ENCODE data around the gene DRD3.
A peak's percentile ranks its signal among the peaks of the same experiment; 100 is the strongest.

The DRD3 gene

DNA sequence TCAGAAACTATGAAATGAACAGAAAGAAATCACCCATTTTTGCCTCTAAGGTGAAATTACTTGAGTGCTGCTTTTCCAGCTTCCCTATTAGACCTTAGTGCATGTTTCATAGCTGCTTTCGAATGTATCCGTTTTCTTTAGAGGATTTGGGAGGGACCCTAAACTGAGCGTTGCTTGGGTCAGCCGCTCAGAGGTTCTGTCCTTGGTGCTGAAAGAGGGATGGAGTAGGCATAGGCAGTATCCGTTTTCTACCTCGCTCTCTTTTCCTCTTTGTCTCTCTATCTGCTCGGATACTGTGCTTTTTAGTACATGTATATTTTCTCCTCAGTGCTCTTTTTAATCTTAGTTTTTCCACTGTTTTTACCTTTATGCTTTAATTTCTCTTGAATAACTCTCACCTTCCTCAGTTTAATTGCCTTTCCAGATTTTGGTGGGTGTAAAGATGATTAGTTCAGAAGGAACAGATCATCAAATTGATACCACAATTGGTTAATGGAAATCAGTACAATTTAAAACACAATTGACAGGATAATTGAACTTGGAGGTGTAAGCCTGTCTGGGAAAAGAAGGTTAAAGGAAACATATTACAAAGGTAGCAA, at the start of gene DRD3:
Gene DRD3 (minus strand): TSS at position 283 of the 599 bp plus-strand sequence. CDS start 7,060 bp downstream, outside the sequence.
- DNase-seq, result no peak

- DNase-seq, result no peak
These were observed 48.2 kb upstream of the DRD3 start for GRCh38 chr3:114227076-114227475.

DNA sequence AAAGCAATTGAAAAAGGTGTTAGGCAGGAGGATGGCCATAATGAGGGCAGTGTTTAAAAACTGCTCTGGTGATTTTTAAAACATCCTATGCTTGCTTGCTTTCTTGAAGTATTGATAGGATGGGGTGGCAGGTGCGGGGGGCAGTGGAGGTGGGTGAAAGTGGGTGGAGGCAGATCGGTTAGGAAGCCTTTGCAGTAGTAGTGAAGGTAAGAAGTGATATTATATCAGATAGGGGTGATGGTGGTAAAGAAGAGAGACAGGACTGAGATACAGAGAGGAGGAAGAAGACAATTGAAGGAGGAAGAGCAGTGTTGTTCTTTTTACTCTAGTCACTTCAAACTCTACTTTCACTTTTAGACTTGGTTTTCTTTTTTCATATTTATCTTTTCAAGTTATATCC, 47.5 kb upstream of the DRD3 start:
- DNase-seq, result no peak

DNA sequence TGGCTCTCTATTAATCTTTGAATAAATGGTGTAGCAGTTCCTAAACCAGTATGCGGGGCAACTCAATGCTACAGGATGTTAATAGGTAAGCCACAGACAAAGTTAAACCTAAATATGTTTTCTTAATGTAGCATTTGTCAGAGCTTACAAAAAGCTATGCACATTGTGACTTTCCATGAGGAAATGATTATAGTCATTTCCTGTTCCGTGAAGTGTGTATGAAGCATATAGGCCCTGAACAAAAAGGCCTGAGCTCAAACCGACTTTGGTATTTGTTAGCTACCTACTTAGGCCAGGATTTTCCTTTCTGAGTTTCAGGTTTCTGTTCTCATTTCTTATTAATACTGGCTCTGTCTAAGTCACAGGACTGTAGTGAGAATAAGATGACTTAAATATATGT, 44.3 kb upstream of the DRD3 start:
- no peak for DNase-seq

- DNase-seq, result no peak
These were observed 43.0 kb upstream of the DRD3 start for GRCh38 chr3:114221881-114222264.

DNA sequence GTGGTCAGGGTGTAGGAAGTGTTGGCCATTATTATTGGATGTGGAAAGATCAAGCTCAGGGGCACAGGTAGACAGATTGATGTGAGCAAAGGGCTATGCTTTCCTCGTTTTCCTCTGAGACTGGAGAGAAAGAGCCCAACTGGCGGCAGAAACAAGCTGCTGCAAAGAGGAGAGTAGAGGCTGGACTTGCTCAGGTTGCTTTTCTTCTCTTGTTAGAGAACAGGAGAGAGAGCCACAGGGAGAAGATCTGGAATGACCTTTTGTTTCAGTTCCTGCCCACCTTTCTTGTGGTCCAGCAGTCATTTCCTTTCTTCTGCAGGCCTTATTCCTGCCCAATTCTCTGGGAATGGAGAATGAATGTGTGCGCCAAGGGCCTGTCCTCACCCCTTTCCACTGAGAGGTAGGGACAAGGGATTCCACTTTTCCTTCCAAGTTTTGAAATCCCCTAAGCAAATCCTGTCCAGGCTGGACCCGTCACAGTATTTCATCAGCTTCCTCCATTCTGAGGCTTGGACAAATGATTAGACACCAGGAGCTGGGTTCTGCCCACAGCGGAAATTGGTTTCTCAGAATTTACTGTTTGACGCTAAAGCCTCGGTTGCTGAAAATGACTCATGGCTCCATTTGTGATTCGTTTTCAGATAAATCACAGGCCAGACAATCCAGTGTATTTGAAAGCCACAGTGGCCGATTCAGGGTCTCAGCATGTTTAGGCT, 42.5 kb upstream of the DRD3 start:
- no peak for DNase-seq

GRCh38 chr3:114219741-114220140, 40.9 kb upstream of the DRD3 start:
- no peak for DNase-seq

- no peak for DNase-seq
These were observed 39.8 kb upstream of the DRD3 start for GRCh38 chr3:114218578-114219185.

DNA sequence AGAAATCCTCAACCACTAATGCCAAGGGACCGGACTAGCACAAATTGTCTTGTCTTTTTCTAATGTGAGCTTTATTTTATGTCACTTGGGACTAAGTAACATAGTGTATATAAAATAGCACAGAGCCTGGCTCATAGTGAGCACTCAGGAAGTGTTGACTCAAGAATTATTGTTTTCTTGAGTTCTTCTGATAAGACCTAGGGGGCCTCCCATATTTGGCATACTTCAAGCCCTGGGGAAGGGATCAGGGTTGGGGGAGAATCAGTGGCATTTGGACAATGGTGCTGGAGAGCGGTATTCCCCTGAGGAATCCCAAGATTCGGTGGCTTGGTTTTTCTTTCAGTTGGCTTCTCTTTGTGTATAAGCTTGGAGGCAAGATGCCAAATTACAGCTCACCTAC, 39.2 kb upstream of the DRD3 start:
- no peak for DNase-seq

- DNase-seq, result no peak
These were observed 38.4 kb upstream of the DRD3 start for GRCh38 chr3:114217266-114217665.

GRCh38 chr3:114216186-114216970, 37.5 kb upstream of the DRD3 start:
- DNase-seq, result no peak

- no peak for DNase-seq
These were observed 35.9 kb upstream of the DRD3 start for GRCh38 chr3:114214542-114215341.

DNA sequence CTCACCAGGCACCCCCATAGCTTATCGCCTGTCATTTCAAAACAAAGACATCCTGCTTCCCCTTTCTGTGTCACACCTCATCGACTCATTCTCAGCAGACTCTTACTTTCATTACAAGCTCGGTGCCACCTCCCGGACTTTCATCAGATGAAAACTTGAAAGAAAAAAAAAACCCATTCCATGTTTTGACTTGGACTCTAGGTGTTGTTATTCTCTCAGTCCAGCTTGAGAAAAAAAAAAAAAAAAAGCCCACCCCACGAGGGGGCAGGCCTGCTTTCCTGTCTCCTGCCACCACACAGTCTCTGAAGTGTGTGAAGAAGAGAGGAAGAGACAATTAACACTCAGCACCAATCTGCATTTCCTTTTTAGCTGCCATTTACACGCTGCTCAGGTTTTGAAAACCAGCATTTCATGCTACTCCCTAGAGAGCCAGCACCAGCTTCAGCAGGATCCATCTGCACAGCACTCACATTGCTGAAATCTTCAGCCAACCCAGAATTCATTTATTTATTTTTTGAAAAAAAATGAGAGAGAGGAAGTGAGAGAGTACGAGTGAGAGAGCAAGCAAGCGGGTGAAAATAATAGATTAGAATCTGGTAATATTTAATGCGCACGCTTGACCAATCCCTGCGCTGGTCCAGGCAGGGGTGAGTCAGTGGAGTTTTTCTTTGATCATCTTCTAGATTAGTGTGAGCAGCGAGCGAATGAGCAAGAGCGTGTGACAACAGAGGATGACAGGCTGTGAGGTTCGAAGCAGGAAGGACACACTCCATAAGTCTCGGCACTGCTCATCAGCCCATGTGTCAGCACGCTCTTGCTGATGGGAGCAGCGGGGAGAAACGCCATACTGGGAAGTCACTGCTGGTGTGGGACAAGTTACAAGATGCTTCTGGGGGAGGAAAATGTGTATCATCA, 35.0 kb upstream of the DRD3 start:
- no peak for DNase-seq

- no peak for DNase-seq
These were observed 34.4 kb upstream of the DRD3 start for GRCh38 chr3:114213292-114213626.

DNA sequence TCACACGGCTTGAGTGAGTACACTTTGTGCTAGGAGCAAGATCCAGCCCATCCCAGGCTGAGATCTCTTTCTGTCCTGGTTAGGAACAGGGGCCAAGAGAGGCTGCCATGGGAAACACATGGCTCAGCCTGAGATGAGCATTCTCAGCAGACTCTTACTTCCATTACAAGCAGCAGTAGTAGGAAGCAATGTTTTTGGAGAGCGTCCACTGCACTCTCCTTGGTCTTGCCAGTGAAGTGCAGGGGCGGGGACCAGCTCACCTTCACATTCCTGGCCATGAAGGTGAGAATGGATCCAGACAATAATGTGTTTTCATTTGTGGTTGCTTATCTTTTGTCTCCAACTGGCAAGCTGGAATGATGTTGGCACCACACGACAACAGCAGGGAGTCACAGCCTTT, 33.8 kb upstream of the DRD3 start:
- DNase-seq, result no peak

- no peak for DNase-seq
These were observed 28.9 kb upstream of the DRD3 start for GRCh38 chr3:114207768-114208167.

DNA sequence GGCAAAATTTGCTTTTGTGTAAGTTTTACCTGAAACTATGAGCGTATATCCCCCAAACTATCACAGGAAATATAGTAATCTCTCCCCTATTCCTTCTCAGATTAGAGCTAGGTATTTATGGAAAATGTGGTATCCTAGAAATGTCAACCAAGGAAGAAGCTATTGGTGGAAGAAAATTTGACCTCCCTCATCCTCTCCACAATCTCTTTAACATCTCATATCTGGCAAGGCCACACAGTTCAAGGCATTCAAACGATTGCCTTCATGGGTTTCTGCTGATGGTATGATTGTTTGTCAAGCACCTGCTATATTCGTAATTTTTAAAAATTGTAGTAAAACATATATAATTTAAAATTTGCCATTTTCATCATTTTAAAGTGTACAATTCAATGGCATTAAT, 27.5 kb upstream of the DRD3 start:
- DNase-seq, result no peak

DNA sequence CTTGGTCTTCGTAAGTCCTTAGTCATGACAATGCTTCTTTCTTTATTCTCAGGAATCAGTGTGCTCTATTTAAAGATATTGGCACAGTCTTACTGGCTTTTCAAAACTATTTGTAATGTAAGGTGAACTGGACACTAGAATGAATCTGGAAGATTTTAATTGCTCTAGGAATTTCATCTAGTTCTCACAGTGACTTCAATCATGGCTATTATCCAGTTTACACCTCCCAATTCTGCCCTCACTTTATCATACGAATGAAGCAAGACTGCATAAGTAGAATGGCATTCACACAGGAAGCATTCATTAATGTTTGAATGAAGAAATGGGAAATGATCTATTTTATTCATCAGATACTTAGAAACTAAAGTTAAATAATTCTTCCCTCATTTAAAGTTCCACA, 26.7 kb upstream of the DRD3 start:
- DNase-seq, result no peak

DNA sequence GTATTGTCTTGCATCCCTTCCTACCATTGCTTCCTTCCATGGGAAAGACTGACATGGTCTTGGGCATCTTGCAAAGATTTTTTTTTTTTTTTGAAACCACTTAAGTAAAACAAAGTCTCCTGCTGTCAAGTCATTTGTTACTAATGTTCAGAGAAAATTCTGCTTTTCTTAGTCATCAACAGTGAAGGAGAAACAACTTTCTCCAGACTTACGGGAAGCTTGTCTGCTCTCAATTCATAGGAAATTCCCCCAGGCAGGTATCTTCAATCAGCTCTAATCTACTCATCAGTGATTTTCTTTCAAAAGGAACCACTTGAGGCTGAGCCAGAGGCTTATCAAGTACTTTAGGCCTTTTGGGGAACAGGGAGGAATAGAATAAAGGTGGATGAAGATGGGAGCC, 15.9 kb upstream of the DRD3 start:
- DNase-seq, result no peak

DNA sequence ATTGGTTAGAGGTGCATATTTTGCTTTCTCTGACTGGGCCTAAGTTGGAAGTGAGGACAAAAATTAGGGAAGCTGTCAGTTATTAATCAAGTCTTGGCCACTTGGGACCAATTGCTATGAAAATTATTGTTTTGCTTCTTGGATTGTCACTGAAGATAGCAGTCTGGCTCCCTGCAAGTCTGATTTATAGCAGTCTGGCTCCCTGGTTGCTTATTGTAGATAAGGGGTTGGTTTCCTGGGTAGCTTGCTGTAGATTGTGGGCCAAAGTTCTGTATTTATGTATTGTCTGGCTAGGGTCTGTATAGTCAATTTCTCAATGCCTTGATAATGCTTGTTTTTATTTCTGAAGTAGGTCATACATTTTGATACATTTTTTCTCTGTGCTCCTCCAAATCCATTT, 13.3 kb upstream of the DRD3 start:
- DNase-seq, result no peak

DNA sequence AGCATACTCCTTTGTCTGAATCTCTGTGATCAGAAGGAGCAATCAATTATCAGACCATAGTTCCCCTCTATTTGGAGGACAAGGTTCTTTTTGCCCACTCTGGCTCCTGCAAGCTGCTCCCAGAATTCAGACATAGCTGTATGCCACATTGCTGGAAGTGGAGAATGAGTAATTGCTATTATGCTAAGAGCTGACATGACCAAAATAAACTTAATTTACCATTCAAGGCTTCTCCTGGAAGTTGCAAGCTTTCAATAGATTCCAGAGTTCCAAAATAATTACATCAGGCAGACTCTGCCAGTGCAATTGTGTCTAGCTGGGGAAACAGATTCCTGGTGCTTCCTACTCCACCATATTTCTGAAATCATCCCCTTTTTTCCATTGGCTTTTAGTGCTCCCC, 7.6 kb upstream of the DRD3 start:
- DNase-seq, result no peak

- DNase-seq, result peak; percentile 13
These were observed 723 bp upstream of the DRD3 start for GRCh38 chr3:114179575-114179974.
